Osteoblast (primary cell): ENCODE results near the gene CASZ1. TPM values are rescaled to one million over a fixed set of nuclear protein-coding genes. Genes with fewer than 3 reads are reported as not detected.

Experiments used
- DNase-seq: peaks from one replicate; pipeline ENCODE4 v3.0.0; 2011; ENCODE audit warnings: low spot score, mixed read lengths; ENCODE audit not compliant: insufficient read length; ENCODE audit errors: missing footprints
- H2AFZ ChIP-seq: 2 replicates; pipeline ENCODE4 v1.6.0; 2011; ENCODE audit warnings: mild to moderate bottlenecking, low read length
- H3K27ac ChIP-seq: 2 replicates; pipeline ENCODE4 v1.5.1; 2011; ENCODE audit warnings: mild to moderate bottlenecking, low read depth, low read length, moderate library complexity
- H3K27me3 ChIP-seq: 2 replicates; pipeline ENCODE4 v1.6.0; 2012; ENCODE audit warnings: mild to moderate bottlenecking, control low read depth, inconsistent platforms, low read length, moderate library complexity; ENCODE audit not compliant: insufficient read depth
- H3K36me3 ChIP-seq: 2 replicates; pipeline ENCODE4 v1.5.1; 2011; ENCODE audit warnings: mild to moderate bottlenecking, low read length, control low read depth, moderate library complexity; ENCODE audit not compliant: insufficient read depth
- H3K4me1 ChIP-seq: 2 replicates; pipeline ENCODE4 v1.5.1; 2011; ENCODE audit warnings: mild to moderate bottlenecking, low read length, control low read depth, moderate library complexity; ENCODE audit not compliant: insufficient read depth
- H3K4me2 ChIP-seq: 2 replicates; pipeline ENCODE4 v1.6.0; 2011; ENCODE audit warnings: mild to moderate bottlenecking, low read length; ENCODE audit not compliant: insufficient read depth
- H3K4me3 ChIP-seq: fragments of 200-600 bp; sonication (generic); 3 replicates; pipeline ENCODE4 v1.5.1; 2012; ENCODE audit warnings: mild to moderate bottlenecking, low read length, inconsistent platforms; ENCODE audit not compliant: insufficient read depth
- H3K79me2 ChIP-seq: 2 replicates; pipeline ENCODE4 v1.6.0; 2012; ENCODE audit warnings: mild to moderate bottlenecking, low read length, control low read depth, inconsistent platforms; ENCODE audit not compliant: insufficient read depth
- H3K9me3 ChIP-seq: 2 replicates; pipeline ENCODE4 v1.5.1; 2011; ENCODE audit warnings: low read depth, low read length, control low read depth
- H4K20me1 ChIP-seq: 2 replicates; pipeline ENCODE4 v1.6.0; 2012; ENCODE audit warnings: mild to moderate bottlenecking, low read length, control low read depth; ENCODE audit not compliant: insufficient read depth
- CTCF ChIP-seq: IDR thresholded peaks from 2 replicates; pipeline ENCODE4 v1.5.1; 2011; ENCODE audit warnings: mild to moderate bottlenecking, low read depth, low read length, moderate library complexity; ENCODE audit errors: extremely low read depth
- total RNA-seq: library from RNA; depleted of rRNA; stranded (reverse); fragments of >200 nt; gene quantifications from 2 replicates; pipeline ENCODE4 v1.2.3, GENCODE V29; 2012

CASZ1 gene
- total RNA-seq, 1 donor = 0.36 TPM

- Histone ChIP-seq H3K27me3 (peaks cover 22% of the 10 kb centered on the region), H3K4me2 (peak overlapping the region; percentile 60), H3K9me3 (no peaks in the 10 kb centered on the region), H2AFZ (no peak overlapping the region), H3K79me2 (no peaks in the 10 kb centered on the region), H3K4me1 (peaks cover 21% of the 10 kb centered on the region), H4K20me1 (no peaks in the 10 kb centered on the region), H3K27ac (peak overlapping the region; percentile 51), H3K4me3 (peak overlapping the region; percentile 21), H3K36me3 (no peaks in the 10 kb centered on the region)
- no peak for TF ChIP-seq CTCF
- peak; percentile 97 for DNase-seq
Observed at GRCh38 chr1:10634428-10635084, 161.9 kb downstream of the CASZ1 start.

GRCh38 chr1:10634075-10634427, 162.4 kb downstream of the CASZ1 start:
- H3K4me3 ChIP-seq = no peak overlapping the region
- no peak for TF ChIP-seq CTCF
- DNase-seq = peak; percentile 86
- H3K79me2 ChIP-seq = no peaks in the 10 kb centered on the region
- peaks cover 18% of the 10 kb centered on the region for H3K27me3 ChIP-seq
- peaks cover 21% of the 10 kb centered on the region for H3K4me1 ChIP-seq
- H3K9me3 ChIP-seq = no peaks in the 10 kb centered on the region
- no peaks in the 10 kb centered on the region for H3K36me3 ChIP-seq
- H3K27ac ChIP-seq = peak overlapping the region; percentile 51
- no peaks in the 10 kb centered on the region for H4K20me1 ChIP-seq
- H2AFZ ChIP-seq = no peak overlapping the region
- peak overlapping the region; percentile 60 for H3K4me2 ChIP-seq

GRCh38 chr1:10633416-10633815, 163.0 kb downstream of the CASZ1 start:
- Histone ChIP-seq H3K79me2 (no peaks in the 10 kb centered on the region), H3K4me2 (no peak overlapping the region), H3K4me1 (peaks cover 21% of the 10 kb centered on the region), H3K27ac (no peak overlapping the region), H3K4me3 (no peak overlapping the region), H4K20me1 (no peaks in the 10 kb centered on the region), H2AFZ (no peak overlapping the region), H3K9me3 (no peaks in the 10 kb centered on the region), H3K36me3 (no peaks in the 10 kb centered on the region), H3K27me3 (peaks cover 16% of the 10 kb centered on the region)
- peak; percentile 76 for DNase-seq
- TF ChIP-seq CTCF = no peak

- peaks cover 8% of the 10 kb centered on the region for H3K27me3 ChIP-seq
Observed at GRCh38 chr1:10632691-10633090, 163.8 kb downstream of the CASZ1 start.

More at GRCh38 chr1:10632691-10633090, 163.8 kb downstream of the CASZ1 start:
- H3K4me1 ChIP-seq = peaks cover 21% of the 10 kb centered on the region
- H3K4me2 ChIP-seq = no peak overlapping the region
- no peak overlapping the region for H3K4me3 ChIP-seq
- H3K27ac ChIP-seq = no peak overlapping the region
- H3K36me3 ChIP-seq = no peaks in the 10 kb centered on the region
- no peaks in the 10 kb centered on the region for H3K79me2 ChIP-seq
- TF ChIP-seq CTCF = no peak
- peak; percentile 81 for DNase-seq
- no peaks in the 10 kb centered on the region for H4K20me1 ChIP-seq
- no peak overlapping the region for H2AFZ ChIP-seq
- no peaks in the 10 kb centered on the region for H3K9me3 ChIP-seq
